A673 (cell line): ENCODE data around the gene L3MBTL3. TPM values are rescaled to one million over a fixed set of nuclear protein-coding genes. Genes with fewer than 3 reads are reported as not detected.

Source experiments
- BruUV-seq: library from RNA; stranded (reverse); fragments of 400-500 nt; replicated peaks from 2 replicates; lab custom pipeline; 2021; lab: Mats Ljungman, UMichigan
- CTCF ChIA-PET: fragments of 300-600 bp; sonication (Branson Sonifier 250); formaldehyde crosslinking; loops from one replicate; lab custom pipeline; 2022; ENCODE audit warnings: antibody characterized with exemption; lab: Charles Lee
- POLR2A ChIA-PET: fragments of 300-600 bp; sonication (Branson Sonifier 250); formaldehyde crosslinking; loops from one replicate; lab custom pipeline; 2022; ENCODE audit warnings: antibody characterized with exemption; ENCODE audit not compliant: low non-redundant PET; lab: Charles Lee
- DNase-seq: peaks from one replicate; pipeline ENCODE4 v3.0.0-alpha.2; 2015; ENCODE audit warnings: low spot score
- H3K27ac ChIP-seq: fragments of 200-600 bp; sonication (generic); 2 replicates; pipeline ENCODE4 v1.5.1; 2016; ENCODE audit warnings: mixed run types, low read depth, mild to moderate bottlenecking, mixed read lengths, antibody characterized with exemption, low read length; ENCODE audit not compliant: poor library complexity, severe bottlenecking
- H3K27me3 ChIP-seq: fragments of 200-600 bp; sonication (generic); replicated peaks from 2 replicates; pipeline ENCODE4 v1.6.1; 2017; ENCODE audit warnings: mixed run types, low read depth, mild to moderate bottlenecking, mixed read lengths, antibody characterized with exemption, low read length; ENCODE audit not compliant: insufficient read depth, poor library complexity
- H3K36me3 ChIP-seq: fragments of 200-600 bp; sonication (generic); 2 replicates; pipeline ENCODE4 v1.6.1; 2016; ENCODE audit warnings: mixed run types, mild to moderate bottlenecking, mixed read lengths, antibody characterized with exemption, low read length; ENCODE audit not compliant: insufficient read depth, poor library complexity, severe bottlenecking
- H3K4me1 ChIP-seq: fragments of 200-600 bp; sonication (generic); 2 replicates; pipeline ENCODE4 v1.6.1; 2017; ENCODE audit warnings: mixed run types, mild to moderate bottlenecking, mixed read lengths, antibody characterized with exemption, low read length; ENCODE audit not compliant: insufficient read depth, poor library complexity, severe bottlenecking
- H3K4me3 ChIP-seq: fragments of 200-600 bp; sonication (generic); 2 replicates; pipeline ENCODE4 v1.5.1; 2016; ENCODE audit warnings: low read depth, mixed run types, mild to moderate bottlenecking, mixed read lengths, low read length; ENCODE audit not compliant: poor library complexity, severe bottlenecking
- H3K9me3 ChIP-seq: fragments of 200-600 bp; sonication (generic); 2 replicates; pipeline ENCODE4 v1.6.1; 2016; ENCODE audit warnings: mixed run types, low read depth, mild to moderate bottlenecking, mixed read lengths, antibody characterized with exemption, low read length; ENCODE audit not compliant: poor library complexity, severe bottlenecking
- CTCF ChIP-seq: fragments of 300-800, 200-600 bp; sonication (generic); conservative IDR thresholded peaks from 2 replicates; pipeline ENCODE4 v1.5.1; 2017; ENCODE audit warnings: low read depth, mild to moderate bottlenecking, antibody characterized with exemption, low read length, moderate library complexity, mixed read lengths
- EZH2 ChIP-seq: fragments of 200-600 bp; sonication (generic); IDR thresholded peaks from 2 replicates; pipeline ENCODE4 v1.6.1; 2017; ENCODE audit warnings: borderline replicate concordance, low read depth, mild to moderate bottlenecking, mixed read lengths, antibody characterized with exemption, low read length; ENCODE audit not compliant: poor library complexity, severe bottlenecking
- intact Hi-C: fragments of 100-400 bp; cut with micrococcal nuclease; formaldehyde crosslinking; loops from one replicate; pipeline ENCODE4 v1.10.0; 2022; ENCODE audit not compliant: unreplicated experiment
- total RNA-seq: library from RNA; stranded (reverse); gene quantifications from 2 replicates; pipeline ENCODE4 v1.2.3, GENCODE V29; 2021

L3MBTL3 gene
- total RNA-seq, 1 experiment from 2014 or later = 40.8 TPM

GRCh38 chr6:130138909-130139242, 120.5 kb downstream of the L3MBTL3 start:
- intact Hi-C loops = no loop called here
- no peak for TF ChIP-seq CTCF
- no peak for TF ChIP-seq EZH2
- H3K27me3 ChIP-seq = no peaks in the 10 kb centered on the region
- no peak for DNase-seq
- H3K36me3 ChIP-seq = no peaks in the 10 kb centered on the region
- no peaks in the 10 kb centered on the region for H3K9me3 ChIP-seq
- H3K4me1 ChIP-seq = peaks cover 9% of the 10 kb centered on the region
- POLR2A ChIA-PET = no interaction called here
- CTCF ChIA-PET = no interaction called here
- H3K27ac ChIP-seq = no peak overlapping the region
- no TSS peak for BruUV-seq
- H3K4me3 ChIP-seq = no peak overlapping the region

- Histone ChIP-seq H3K4me3 (no peak overlapping the region), H3K27me3 (no peaks in the 10 kb centered on the region), H3K36me3 (no peaks in the 10 kb centered on the region), H3K27ac (no peak overlapping the region), H3K9me3 (no peaks in the 10 kb centered on the region), H3K4me1 (peaks cover 6% of the 10 kb centered on the region)
- CTCF ChIA-PET = no interaction called here
- no peak for TF ChIP-seq CTCF
- TF ChIP-seq EZH2 = no peak
- TSS peak; percentile 58 for BruUV-seq
- POLR2A ChIA-PET = interaction anchor here (0.7 kb wide), 1 partner anchor 562 kb away, joined by 5 read pairs; no protein-coding TSS in a partner anchor
- no peak for DNase-seq
- intact Hi-C loops = no loop called here
Measured at GRCh38 chr6:130140084-130140483, 121.7 kb downstream of the L3MBTL3 start.

GRCh38 chr6:130143709-130144108, 125.3 kb downstream of the L3MBTL3 start:
- Histone ChIP-seq H3K36me3 (no peaks in the 10 kb centered on the region), H3K27ac (no peak overlapping the region), H3K9me3 (no peaks in the 10 kb centered on the region), H3K4me3 (no peak overlapping the region), H3K4me1 (peaks cover 11% of the 10 kb centered on the region), H3K27me3 (no peaks in the 10 kb centered on the region)
- CTCF ChIA-PET = no interaction called here
- intact Hi-C loops = no loop called here
- no peak for DNase-seq
- BruUV-seq = no TSS peak
- POLR2A ChIA-PET = no interaction called here
- TF ChIP-seq EZH2 = no peak

- intact Hi-C loops = no loop called here
- peaks cover 8% of the 10 kb centered on the region for H3K4me1 ChIP-seq
- H3K4me3 ChIP-seq = no peak overlapping the region
- TF ChIP-seq EZH2 = no peak
- TF ChIP-seq CTCF = no peak
- CTCF ChIA-PET = no interaction called here
- no peaks in the 10 kb centered on the region for H3K27me3 ChIP-seq
- POLR2A ChIA-PET = no interaction called here
- no TSS peak for BruUV-seq
- no peaks in the 10 kb centered on the region for H3K36me3 ChIP-seq
- H3K27ac ChIP-seq = no peak overlapping the region
- no peaks in the 10 kb centered on the region for H3K9me3 ChIP-seq
- peak; percentile 79 for DNase-seq
Measured at GRCh38 chr6:130147111-130147510, 128.7 kb downstream of the L3MBTL3 start.
